AG04449 (cell line): ENCODE data around the gene HIVEP3.

Experiments used
- CTCF ChIA-PET: fragments of 350-600 bp; formaldehyde crosslinking; extraction: SDS; loops from one replicate; lab custom pipeline; 2021; ENCODE audit warnings: antibody characterized with exemption; lab: Yijun Ruan, JAX
- POLR2A ChIA-PET: fragments of 400-600, 350-600 bp; formaldehyde crosslinking; extraction: SDS; loops from one replicate; lab custom pipeline; 2020; ENCODE audit warnings: antibody characterized with exemption, inconsistent platforms; lab: Yijun Ruan, JAX
- DNase-seq: peaks from one replicate; pipeline ENCODE4 v3.0.0-alpha.2; 2010; ENCODE audit warnings: low read depth, low spot score
- H3K4me3 ChIP-seq: 2 replicates; pipeline ENCODE4 v1.5.1; 2011; ENCODE audit warnings: low read depth, mild to moderate bottlenecking, control low read depth, low read length
- CTCF ChIP-seq: IDR thresholded peaks from one replicate; pipeline ENCODE4 v1.5.1; 2011; ENCODE audit warnings: mild to moderate bottlenecking, moderate library complexity, low read length, control low read depth, inconsistent platforms; ENCODE audit not compliant: insufficient read depth; ENCODE audit errors: missing control alignments

The HIVEP3 gene

GRCh38 chr1:41622402-41622801 lies 296.3 kb downstream of the HIVEP3 start:
- ChIA-PET CTCF (interaction anchor here (1.2 to 2.0 kb wide), 6 partner anchors 8 to 106 kb away, joined by 3 to 7 read pairs (median 3); no protein-coding TSS in a partner anchor), POLR2A (no interaction called here)
- DNase-seq: no peak

GRCh38 chr1:41621791-41622190 lies 296.9 kb downstream of the HIVEP3 start:
- no peak overlapping the region for H3K4me3 ChIP-seq
- ChIA-PET POLR2A (no interaction called here), CTCF (interaction anchor here (1.0 to 2.5 kb wide), 5 partner anchors 7 to 120 kb away, joined by 3 to 7 read pairs (median 3); no protein-coding TSS in a partner anchor)
- no peak for DNase-seq
- TF ChIP-seq CTCF: no peak

More at GRCh38 chr1:41622402-41622801, 296.3 kb downstream of the HIVEP3 start:
- no peak overlapping the region for H3K4me3 ChIP-seq
- no peak for TF ChIP-seq CTCF

GRCh38 chr1:41621256-41621655 lies 297.5 kb downstream of the HIVEP3 start:
- no peak for DNase-seq
- CTCF ChIA-PET: interaction anchor here (1.0 to 2.5 kb wide), 4 partner anchors 22 to 121 kb away, joined by 3 to 7 read pairs (median 3); no protein-coding TSS in a partner anchor
- no peak overlapping the region for H3K4me3 ChIP-seq
- POLR2A ChIA-PET: no interaction called here
- TF ChIP-seq CTCF: no peak

- no peak overlapping the region for H3K4me3 ChIP-seq
- ChIA-PET POLR2A (interaction anchor here (1.1 kb wide), 1 partner anchor 9 kb away, joined by 3 read pairs; no protein-coding TSS in a partner anchor), CTCF (interaction anchor here (0.9 to 2.5 kb wide), 5 partner anchors 10 to 191 kb away, joined by 3 to 7 read pairs (median 3); no protein-coding TSS in a partner anchor)
- no peak for DNase-seq
- TF ChIP-seq CTCF: no peak
Observed at GRCh38 chr1:41620365-41621169, 298.2 kb downstream of the HIVEP3 start.

GRCh38 chr1:41619511-41620364 lies 299.0 kb downstream of the HIVEP3 start:
- POLR2A ChIA-PET: interaction anchor here (1.1 kb wide), 1 partner anchor 10 kb away, joined by 3 read pairs; no protein-coding TSS in a partner anchor
- H3K4me3 ChIP-seq: no peak overlapping the region
- CTCF ChIA-PET: interaction anchor here (0.9 to 2.5 kb wide), 3 partner anchors 9 to 192 kb away, joined by 3 to 7 read pairs (median 3); no protein-coding TSS in a partner anchor
- no peak for TF ChIP-seq CTCF
- DNase-seq: no peak

- ChIA-PET POLR2A (no interaction called here), CTCF (interaction anchor here (0.7 kb wide), 1 partner anchor 102 kb away, joined by 4 read pairs; no protein-coding TSS in a partner anchor)
- DNase-seq: no peak
- TF ChIP-seq CTCF: no peak
- no peak overlapping the region for H3K4me3 ChIP-seq
Observed at GRCh38 chr1:41618871-41619270, 299.9 kb downstream of the HIVEP3 start.
